Measurements from ENCODE around the gene IPPK.

Gene IPPK

GRCh38 chr9:92669890-92670708 is at the start of gene IPPK:
IPPK (minus strand) TSS chr9:92670131; CDS start chr9:92669988, 143 bp downstream.
- DNase-seq (ENCODE audit: low read depth): peak; percentile 99

GRCh38 chr9:92719028-92719647 is 49.2 kb upstream of the IPPK start:
- DNase-seq (ENCODE audit: low read depth): no peak

DNA sequence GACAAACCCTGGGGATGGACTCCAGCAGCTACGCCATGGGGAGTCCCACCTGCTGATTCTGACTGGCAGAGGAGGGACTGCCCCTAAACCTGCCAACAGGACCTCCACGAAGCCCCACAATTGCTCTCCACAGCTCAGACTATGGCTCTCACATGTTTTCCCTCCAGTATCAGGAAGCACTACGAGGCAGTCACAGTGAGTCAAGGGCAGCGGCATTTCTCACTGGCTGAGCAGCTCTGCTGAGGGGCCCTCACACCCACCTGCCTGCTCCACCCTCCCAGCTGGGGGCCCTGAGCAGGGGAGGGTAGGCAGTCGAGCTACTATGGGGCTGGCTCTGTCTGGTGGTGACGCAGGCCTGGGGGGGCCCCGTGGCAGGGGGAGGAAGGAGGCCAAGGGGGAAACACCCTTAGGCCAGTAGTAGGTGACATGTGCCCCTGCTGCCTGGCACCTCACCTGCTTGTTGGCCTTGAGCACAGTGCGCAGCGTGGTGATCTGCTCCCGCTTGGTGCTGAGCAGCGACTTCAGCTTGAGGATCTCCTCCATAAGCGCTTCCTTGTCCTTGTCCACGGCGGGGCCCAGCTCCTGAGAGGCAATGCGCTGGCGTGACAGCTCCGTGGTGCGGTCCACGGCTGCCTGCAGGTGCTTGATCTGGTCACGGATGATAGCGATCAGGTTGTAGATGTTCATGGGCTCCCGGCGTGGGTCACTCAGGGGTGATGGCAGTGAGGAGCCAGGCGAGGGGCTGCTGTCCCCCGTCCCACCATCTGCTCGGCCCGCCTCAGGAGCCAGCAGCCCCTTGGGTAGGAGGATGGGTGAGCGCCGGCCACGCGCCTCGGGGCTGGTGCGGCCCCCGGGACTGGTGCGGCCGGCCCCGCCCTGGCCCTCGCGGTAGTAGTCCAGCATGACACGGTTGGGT is 48.4 kb upstream of the IPPK start:
- DNase-seq (ENCODE audit: low read depth): no peak

GRCh38 chr9:92717201-92718085 is 47.5 kb upstream of the IPPK start:
- DNase-seq (ENCODE audit: low read depth): no peak

- DNase-seq (ENCODE audit: low read depth): peak; percentile 21
Measured at GRCh38 chr9:92716557-92716956, 46.6 kb upstream of the IPPK start.

GRCh38 chr9:92715488-92716231 is 45.7 kb upstream of the IPPK start:
- DNase-seq (ENCODE audit: low read depth): peak; percentile 89

- DNase-seq (ENCODE audit: low read depth): peak; percentile 21
Measured at GRCh38 chr9:92714787-92715487, 45.0 kb upstream of the IPPK start.

- no peak for DNase-seq (ENCODE audit: low read depth)
Measured at GRCh38 chr9:92714016-92714415, 44.1 kb upstream of the IPPK start.

DNA sequence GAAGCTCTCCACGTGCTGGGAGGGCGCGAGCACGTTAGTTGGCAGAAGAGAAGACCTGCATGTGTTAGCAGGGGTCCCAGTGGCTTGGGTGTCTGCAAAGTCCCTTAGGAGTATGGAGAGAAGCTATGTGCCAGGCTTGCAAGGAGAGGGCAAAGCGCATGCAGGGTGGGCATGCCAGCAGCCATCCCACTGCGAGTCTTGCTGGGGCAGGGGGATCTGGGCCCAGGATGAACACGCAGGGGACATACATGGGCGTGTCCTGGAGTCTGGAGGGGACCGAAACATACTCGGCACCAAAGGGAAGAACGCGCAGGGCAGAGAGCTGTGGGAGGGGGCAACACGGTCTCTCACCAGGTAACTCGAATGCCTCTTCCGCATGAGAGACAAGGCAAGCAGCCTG is 43.6 kb upstream of the IPPK start:
- no peak for DNase-seq (ENCODE audit: low read depth)

DNA sequence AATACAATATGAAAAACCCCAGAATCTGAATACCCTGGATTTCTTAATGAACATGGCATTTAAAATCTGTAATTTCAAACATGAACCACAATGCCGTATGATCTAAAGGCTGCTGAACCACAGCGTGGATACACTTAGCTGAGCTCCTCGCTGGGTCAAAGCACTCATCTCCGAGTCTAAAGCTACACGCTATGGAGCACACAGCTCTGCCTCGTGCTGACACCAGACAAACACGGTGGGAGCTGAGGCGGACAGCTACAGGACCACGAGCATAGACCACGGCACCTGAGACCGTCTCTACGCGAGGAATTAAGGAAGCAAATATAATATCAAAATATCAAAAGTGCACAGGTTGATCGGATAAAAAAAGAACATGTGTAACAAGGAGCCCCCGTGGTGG is 42.8 kb upstream of the IPPK start:
- DNase-seq (ENCODE audit: low read depth): no peak

- DNase-seq (ENCODE audit: low read depth): no peak
Measured at GRCh38 chr9:92711844-92712243, 41.9 kb upstream of the IPPK start.

DNA sequence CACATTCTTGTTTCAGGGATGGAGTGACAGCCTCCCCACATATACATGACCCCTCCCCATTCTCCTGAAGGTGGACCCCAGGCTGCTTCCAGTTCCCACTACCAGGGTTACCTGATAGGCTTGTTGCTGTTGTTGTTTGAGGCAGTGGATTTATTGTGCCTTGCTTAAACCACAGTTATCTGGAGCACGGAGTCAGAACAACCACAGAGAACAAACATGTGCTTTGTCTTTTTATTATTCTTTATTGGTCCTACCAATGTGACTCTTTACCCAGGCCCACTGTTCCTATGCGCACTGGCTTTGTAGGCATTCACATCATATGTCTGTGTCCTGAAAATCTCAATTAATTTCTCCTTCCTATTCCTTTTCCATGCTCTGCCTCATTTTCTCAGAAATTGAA is 41.2 kb upstream of the IPPK start:
- peak; percentile 75 for DNase-seq (ENCODE audit: low read depth)

DNA sequence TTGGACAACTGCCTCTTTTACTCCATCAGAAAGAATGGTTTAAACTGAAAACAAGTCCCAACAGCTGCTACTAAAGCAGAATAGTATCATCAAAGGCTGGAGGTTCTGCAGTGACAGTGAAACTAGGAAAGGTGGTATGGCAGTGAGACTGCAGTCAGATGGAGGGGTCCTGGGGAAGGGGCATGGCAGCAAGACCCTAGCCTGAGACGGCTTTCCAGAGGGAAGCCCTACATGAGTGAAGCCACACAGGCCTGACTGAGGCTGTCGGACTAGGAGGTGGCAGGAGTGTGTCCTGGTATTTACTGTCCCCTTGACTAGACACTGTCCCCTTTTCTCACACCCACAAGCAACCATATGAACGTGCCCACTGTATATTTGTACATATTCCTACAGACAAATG is 40.4 kb upstream of the IPPK start:
- no peak for DNase-seq (ENCODE audit: low read depth)

- no peak for DNase-seq (ENCODE audit: low read depth)
Measured at GRCh38 chr9:92709954-92710353, 40.0 kb upstream of the IPPK start.

DNA sequence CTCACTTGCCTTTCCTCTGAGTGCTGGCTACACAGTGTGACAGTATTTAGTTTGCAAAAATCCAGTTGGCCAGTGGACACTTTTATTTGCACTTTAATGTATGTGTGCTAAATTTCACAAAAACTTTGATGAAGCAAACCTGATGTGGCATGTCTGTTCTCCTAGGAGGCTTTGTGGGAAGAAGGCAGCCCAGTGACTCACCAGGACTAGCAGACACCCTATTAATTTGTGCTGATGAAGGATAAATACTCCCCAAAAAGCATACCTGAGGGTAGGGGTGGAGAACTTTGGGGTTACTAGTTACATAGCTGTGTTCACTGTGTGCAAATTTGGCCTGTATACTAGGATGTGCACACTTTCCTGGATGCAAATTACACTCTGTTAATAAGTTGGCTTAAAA is 39.3 kb upstream of the IPPK start:
- peak; percentile 39 for DNase-seq (ENCODE audit: low read depth)

DNA sequence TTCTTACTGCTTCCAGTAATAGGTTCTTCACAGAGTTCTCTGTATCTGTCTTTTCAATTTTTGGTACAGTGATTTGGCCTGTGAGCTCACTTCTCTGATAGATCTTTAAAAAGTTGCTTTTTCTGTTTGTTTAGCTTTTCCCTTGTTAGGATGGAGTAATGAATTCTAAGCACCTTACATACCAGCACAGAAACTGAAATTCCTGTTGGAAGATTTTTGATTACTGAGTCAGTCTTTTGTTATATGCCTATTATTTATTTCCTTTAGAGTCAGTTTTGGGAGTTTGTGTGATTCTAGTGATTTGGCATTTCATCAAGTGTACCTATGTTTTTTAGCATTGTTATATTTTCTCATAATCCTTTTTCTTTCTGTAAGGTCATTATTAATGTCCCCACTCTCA is 37.6 kb upstream of the IPPK start:
- DNase-seq (ENCODE audit: low read depth): no peak

DNA sequence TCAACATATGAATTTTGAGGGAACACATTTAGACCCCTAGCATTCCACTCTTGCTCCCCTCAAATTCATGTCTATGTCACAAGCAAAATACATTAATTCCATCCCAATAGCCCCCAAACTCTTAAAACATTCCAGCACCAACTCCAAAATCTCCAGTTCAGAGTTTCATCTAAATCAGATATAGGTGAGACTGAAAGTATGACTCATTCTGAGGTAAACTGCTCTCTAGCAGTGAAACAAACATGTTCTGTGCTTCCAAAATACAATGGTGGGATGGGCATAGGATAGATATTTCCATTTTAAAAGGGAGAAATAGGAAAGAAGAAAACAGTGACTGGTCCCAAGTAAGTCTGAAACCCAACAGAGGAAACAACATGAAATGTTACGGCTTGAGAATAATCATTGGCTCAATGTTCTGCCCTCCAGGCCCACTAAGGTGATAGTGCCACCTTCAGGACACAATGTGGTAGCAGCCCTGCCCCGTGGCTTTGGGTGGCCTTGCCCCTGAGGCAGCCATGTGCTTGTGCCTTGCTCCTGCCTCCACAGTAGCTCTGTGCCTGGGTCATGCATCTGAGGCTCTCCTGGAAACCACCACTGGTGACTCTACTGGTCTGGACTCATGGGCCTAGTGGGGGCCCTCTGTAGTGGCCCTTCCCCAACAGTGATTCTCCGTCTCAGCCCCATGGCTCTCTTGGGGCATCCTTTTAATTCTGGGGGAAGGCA is 36.4 kb upstream of the IPPK start:
- peak; percentile 24 for DNase-seq (ENCODE audit: low read depth)

- no peak for DNase-seq (ENCODE audit: low read depth)
Measured at GRCh38 chr9:92704528-92704927, 34.6 kb upstream of the IPPK start.

GRCh38 chr9:92696619-92697018 is 26.7 kb upstream of the IPPK start:
- DNase-seq (ENCODE audit: low read depth): no peak

GRCh38 chr9:92686954-92687353 is 17.0 kb upstream of the IPPK start:
- DNase-seq (ENCODE audit: low read depth): no peak

Data from amniotic epithelial cell (primary cell).